GM12878 (cell line): ENCODE measurements around the gene DLAT. TPM values are rescaled to one million over a fixed set of nuclear protein-coding genes. Genes with fewer than 3 reads are reported as not detected.

Source experiments
- CEBPB ChIP-seq, 2 experiments: fragments of 150-350 bp in 1 of 2; IDR thresholded peaks; 2 replicates each; pipeline ENCODE4 v1.6.1; 2012 to 2014; ENCODE audit warnings: low read depth in 2 of 2, low read length in 2 of 2, borderline replicate concordance in 1 of 2, inconsistent platforms in 1 of 2
- CHD4 ChIP-seq: fragments of 200-600 bp; sonication (generic); IDR thresholded peaks from 2 replicates; pipeline ENCODE4 v1.6.1; 2016; ENCODE audit warnings: mild to moderate bottlenecking
- EGR1 ChIP-seq, 2 experiments: IDR thresholded peaks; 1 replicate in 1 of 2; 2 replicates in 1 of 2; pipeline ENCODE4 v1.6.1; 2011 to 2012; ENCODE audit warnings: low read depth in 2 of 2, low read length in 2 of 2, borderline replicate concordance in 1 of 2, mild to moderate bottlenecking in 1 of 2, moderate library complexity in 1 of 2
- EP300 ChIP-seq, 2 experiments: fragments of 150-350 bp in 1 of 2; IDR thresholded peaks; 2 replicates each; pipeline ENCODE4 v1.6.1; 2011 to 2012; ENCODE audit warnings: low read depth in 2 of 2, low read length in 2 of 2, borderline replicate concordance in 1 of 2, improper control_type of control experiment in 1 of 2, inconsistent platforms in 1 of 2; ENCODE audit not compliant: control insufficient read depth in 1 of 2
- FOXM1 ChIP-seq: IDR thresholded peaks from 2 replicates; pipeline ENCODE4 v1.6.1; 2012; ENCODE audit warnings: low read depth, mild to moderate bottlenecking, inconsistent platforms, low read length, moderate library complexity
- GABPA ChIP-seq: IDR thresholded peaks from 2 replicates; pipeline ENCODE4 v1.6.1; 2014; ENCODE audit warnings: antibody characterized with exemption, low read depth, mild to moderate bottlenecking, inconsistent platforms
- HCFC1 ChIP-seq: fragments of 150-350 bp; IDR thresholded peaks from 2 replicates; pipeline ENCODE4 v1.6.1; 2014; ENCODE audit warnings: low read length
- HDAC2 ChIP-seq: fragments of 200-600 bp; sonication (generic); IDR thresholded peaks from 2 replicates; pipeline ENCODE4 v1.6.1; 2017
- HDGF ChIP-seq: fragments of 450-650 bp; IDR thresholded peaks from 2 replicates; pipeline ENCODE4 v1.6.1; 2016; ENCODE audit warnings: antibody characterized with exemption
- IKZF2 ChIP-seq, 2 experiments: fragments of 450-650 bp; IDR thresholded peaks; 2 replicates each; pipeline ENCODE4 v1.6.1; 2017; ENCODE audit warnings: mild to moderate bottlenecking in 2 of 2, moderate library complexity in 2 of 2
- IRF5 ChIP-seq: fragments of 450-650 bp; IDR thresholded peaks from 2 replicates; pipeline ENCODE4 v1.6.1; 2017; ENCODE audit warnings: borderline replicate concordance
- JUND ChIP-seq: IDR thresholded peaks from 2 replicates; pipeline ENCODE4 v1.6.1; 2012; ENCODE audit warnings: low read depth, mild to moderate bottlenecking, low read length, improper control_type of control experiment, moderate library complexity
- NFXL1 ChIP-seq: fragments of 450-650 bp; IDR thresholded peaks from 2 replicates; pipeline ENCODE4 v1.6.1; 2017; ENCODE audit warnings: antibody characterized with exemption, mild to moderate bottlenecking, borderline replicate concordance
- NRF1 ChIP-seq: conservative IDR thresholded peaks from 2 replicates; pipeline ENCODE4 v1.6.1; 2011; ENCODE audit warnings: mild to moderate bottlenecking, low read depth, low read length, improper control_type of control experiment
- PAX5 ChIP-seq: IDR thresholded peaks from 2 replicates; pipeline ENCODE4 v1.6.1; 2011; ENCODE audit warnings: low read depth, low read length, borderline replicate concordance
- PML ChIP-seq: IDR thresholded peaks from 2 replicates; pipeline ENCODE4 v1.6.1; 2012; ENCODE audit warnings: low read length, inconsistent platforms
- RELA ChIP-seq: fragments of 450-650 bp; IDR thresholded peaks from 2 replicates; pipeline ENCODE4 v1.8.0; 2014; ENCODE audit warnings: borderline replicate concordance; ENCODE audit not compliant: partially characterized antibody
- REST ChIP-seq: IDR thresholded peaks from 2 replicates; pipeline ENCODE4 v1.6.1; 2012; ENCODE audit warnings: mild to moderate bottlenecking, low read depth, low read length
- RFX5 ChIP-seq: IDR thresholded peaks from 2 replicates; pipeline ENCODE4 v1.6.1; 2011; ENCODE audit warnings: low read depth, low read length, improper control_type of control experiment
- RUNX3 ChIP-seq: IDR thresholded peaks from 2 replicates; pipeline ENCODE4 v1.6.1; 2012; ENCODE audit warnings: low read length, inconsistent platforms
- SIX5 ChIP-seq: IDR thresholded peaks from 2 replicates; pipeline ENCODE4 v1.6.1; 2011; ENCODE audit warnings: mild to moderate bottlenecking, low read depth, low read length, moderate library complexity; ENCODE audit not compliant: severe bottlenecking
- STAT1 ChIP-seq: fragments of 450-650 bp; conservative IDR thresholded peaks from 2 replicates; pipeline ENCODE4 v1.6.1; 2014; ENCODE audit warnings: antibody characterized with exemption, mild to moderate bottlenecking
- SUZ12 ChIP-seq: fragments of 200-600 bp; sonication (generic); IDR thresholded peaks from one replicate; pipeline ENCODE4 v1.6.1; 2018; ENCODE audit warnings: antibody characterized with exemption, mild to moderate bottlenecking; ENCODE audit not compliant: unreplicated experiment
- TCF12 ChIP-seq: IDR thresholded peaks from 2 replicates; pipeline ENCODE4 v1.6.1; 2011; ENCODE audit warnings: low read depth, mild to moderate bottlenecking, low read length
- YBX1 ChIP-seq: fragments of 450-650 bp; IDR thresholded peaks from 2 replicates; pipeline ENCODE4 v1.6.1; 2016; ENCODE audit warnings: antibody characterized with exemption
- ZNF384 ChIP-seq: IDR thresholded peaks from 2 replicates; pipeline ENCODE4 v1.6.1; 2012; ENCODE audit warnings: low read depth, mild to moderate bottlenecking, low read length, improper control_type of control experiment, borderline replicate concordance
- ZSCAN29 ChIP-seq: fragments of 450-650 bp; IDR thresholded peaks from 2 replicates; pipeline ENCODE4 v1.6.1; 2017; ENCODE audit warnings: mild to moderate bottlenecking, moderate library complexity
- polyA plus RNA-seq, 11 experiments: library from polyadenylated mRNA; depleted of rRNA in 4 of 11; unstranded in 6 of 11; stranded (reverse) in 5 of 11; fragments of >200 nt; fragmentation: Nextera tagmentation in 4 of 11; fragmentation: Illumina TruSeq in 1 of 11; extraction: Ambion mirVana in 4 of 11; extraction: Trizol in 1 of 11; gene quantifications; 1 replicate in 1 of 11; 2 replicates in 10 of 11; pipeline versions ENCODE4 v1.2.1 to v1.2.3, GENCODE V29; 2011 to 2016; ENCODE audit warnings: inconsistent platforms in 2 of 11, missing spikeins in 2 of 11, low read depth in 1 of 11
- total RNA-seq, 4 experiments: library from RNA; depleted of rRNA in 3 of 4; stranded (reverse); fragments of >200 nt in 3 of 4; fragmentation: Illumina TruSeq in 1 of 4; extraction: Trizol in 1 of 4; gene quantifications; 2 replicates each; pipeline versions ENCODE4 v1.2.1 to v1.2.3, GENCODE V29; 2013 to 2021

Gene DLAT
- total and polyA plus RNA-seq, 10 of the 15 experiments (the other 5 are each of a cell fraction or from before 2014, with no cell fraction given), result 16.5 to 79.9 (median 43.8) TPM

GRCh38 chr11:112024773-112025678, at the start of gene DLAT (continued):
- TF ChIP-seq ZNF384 (no peak), PAX5 (peak; percentile 35; the same call in 1 of the 2 replicates), PML (peak; percentile 71; the same call in 1 of the 2 replicates), TCF12 (0 out of 2 replicates have a peak, but pooled peaks have one; percentile 12), SUZ12 (no peak), STAT1 (0 out of 2 replicates have a peak, but pooled peaks have one; percentile 55), CEBPB (IDR thresholded peaks at IDR 0.05; ENCODE audit: borderline replicate concordance in 1 of 2, low read depth in 2 of 2, low read length in 2 of 2) (no peak), CHD4 (no peak), NFXL1 (no peak), NRF1 (peak; percentile 27; the same call in 1 of the 2 replicates), RFX5 (peak; percentile 34; the same call in 1 of the 2 replicates), SIX5 (no peak), RUNX3 (peak; percentile 83), YBX1 (no peak), IRF5 (peak; percentile 42; the same call in 1 of the 2 replicates), IKZF2 (IDR thresholded peaks at IDR 0.05) (peak; percentile 68 to 73; a peak in 3 of 4 replicates), FOXM1 (no peak), EGR1 (IDR thresholded peaks at IDR 0.05; ENCODE audit: borderline replicate concordance in 1 of 2, low read depth in 2 of 2, low read length in 2 of 2) (no peak), ZSCAN29 (no peak), REST (no peak), HDGF (no peak; the same call in none of the 2 replicates), RELA (no peak), HCFC1 (peak; percentile 42; the same call in 1 of the 2 replicates), JUND (no peak; the same call in 1 of the 2 replicates), GABPA (no peak), EP300 (IDR thresholded peaks at IDR 0.05; ENCODE audit: borderline replicate concordance in 1 of 2, control insufficient read depth in 1 of 2, low read depth in 2 of 2, low read length in 2 of 2) (peak; percentile 44 to 49; a peak in 1 of 4 replicates), HDAC2 (no peak)
